ENCODE measurements around the gene FOXL1. TPM values are rescaled to one million over a fixed set of nuclear protein-coding genes. Genes with fewer than 3 reads are reported as not detected.
A peak's percentile ranks its signal among the peaks of the same experiment; 100 is the strongest.

Gene FOXL1
- total and polyA plus RNA-seq, 9 of the 15 experiments (the other 6 are each of a cell fraction or from before 2014, with no cell fraction given) = not detected

GRCh38 chr16:86554917-86555703 is 23.2 kb upstream of the FOXL1 start, which contains the start of gene MTHFSD (continued):
- no peak for TF ChIP-seq PTTG1 (tag; IDR thresholded peaks at IDR 0.05; ENCODE audit: low read depth)
- TF ChIP-seq CREB1 (IDR thresholded peaks at IDR 0.05) = peak; percentile 99
- TF ChIP-seq CREB1 (CRISPR knock-in tag; IDR thresholded peaks at IDR 0.05) = peak; percentile 100
- TF ChIP-seq ZKSCAN1 (IDR thresholded peaks at IDR 0.05; ENCODE audit: low read depth, low read length) = 0 out of 2 replicates have a peak, but pooled peaks have one; percentile 38
- peak; percentile 100 for TF ChIP-seq CREM (IDR thresholded peaks at IDR 0.05; ENCODE audit: low read depth)
- peak in 1 of 2 experiments; percentile 78; a peak in 3 of 4 replicates for TF ChIP-seq RCOR1 (IDR thresholded peaks at IDR 0.05; ENCODE audit: borderline replicate concordance in 1 of 2, low read depth in 2 of 2, low read length in 2 of 2)
- TF ChIP-seq TCF7L2 (IDR thresholded peaks at IDR 0.05; ENCODE audit: low read depth, low read length) = no peak
- TF ChIP-seq SMC3 (conservative IDR thresholded peaks at IDR 0.05; ENCODE audit: insufficient read depth, low read depth, low read length) = no peak
- TF ChIP-seq TSC22D4 (tag; IDR thresholded peaks at IDR 0.05) = no peak
- TF ChIP-seq CBX3 (IDR thresholded peaks at IDR 0.05; ENCODE audit: borderline replicate concordance in 1 of 2, low read length in 2 of 2) = peak in 1 of 2 experiments; percentile 62; a peak in 1 of 3 replicates
- no peak for TF ChIP-seq NFXL1 (CRISPR knock-in tag; IDR thresholded peaks at IDR 0.05)
- no peak for TF ChIP-seq RHOXF2B (CRISPR knock-in tag; conservative IDR thresholded peaks at IDR 0.05)
- TF ChIP-seq ZNF707 (CRISPR knock-in tag; conservative IDR thresholded peaks at IDR 0.05) = no peak
- no peak for TF ChIP-seq MEF2D (tag; conservative IDR thresholded peaks at IDR 0.05; ENCODE audit: low read depth)
- TF ChIP-seq TCF7 (IDR thresholded peaks at IDR 0.05; ENCODE audit: borderline replicate concordance) = no peak
- no peak for TF ChIP-seq CBX2 (IDR thresholded peaks at IDR 0.05; ENCODE audit: insufficient read depth, low read length, poor library complexity, severe bottlenecking)
- no peak for TF ChIP-seq HNRNPUL1 (IDR thresholded peaks at IDR 0.05; ENCODE audit: low read length)
- no peak for TF ChIP-seq ZFP1 (CRISPR knock-in tag; IDR thresholded peaks at IDR 0.05)
- TF ChIP-seq ZNF311 (CRISPR knock-in tag; IDR thresholded peaks at IDR 0.05) = no peak
- TF ChIP-seq SAP30 (IDR thresholded peaks at IDR 0.05; ENCODE audit: borderline replicate concordance, insufficient read depth, low read depth, low read length, poor library complexity, severe bottlenecking) = no peak
- peak in 1 of 2 experiments; percentile 49; a peak in 1 of 4 replicates for TF ChIP-seq SRF (CRISPR knock-in tag; IDR thresholded peaks at IDR 0.05)
- no peak for TF ChIP-seq MYNN (IDR thresholded peaks at IDR 0.05)
- TF ChIP-seq MYNN (CRISPR knock-in tag; IDR thresholded peaks at IDR 0.05) = no peak
- no peak for TF ChIP-seq MEF2A (IDR thresholded peaks at IDR 0.05; ENCODE audit: control insufficient read depth, low read depth, low read length)
- no peak for TF ChIP-seq STAT5B (CRISPR knock-in tag; IDR thresholded peaks at IDR 0.05)
- no peak for TF ChIP-seq ZSCAN29 (IDR thresholded peaks at IDR 0.05)
- TF ChIP-seq DEAF1 (CRISPR knock-in tag; IDR thresholded peaks at IDR 0.05) = no peak
- TF ChIP-seq MYC (IDR thresholded peaks at IDR 0.05; ENCODE audit: low read depth, low read length) = 0 out of 2 replicates have a peak, but pooled peaks have one; percentile 11
- TF ChIP-seq MYC (CRISPR knock-in tag; IDR thresholded peaks at IDR 0.05; ENCODE audit: borderline replicate concordance, low read depth) = no peak

Measured in K562 (cell line).